Stimulated activated CD8-positive, alpha-beta memory T cell treated with anti-CD3 and anti-CD28 coated beads, Interleukin-4, amount 100 ng/mL, for 48 hours (primary cell): Measurements from ENCODE around the gene MX2.
A peak's percentile ranks its signal among the peaks of the same experiment; 100 is the strongest.
"Not testable (repeated sequence)": the region's sequence is repeated elsewhere in the genome, so short reads cannot be mapped to it uniquely, and the experiment has no call there.

Source experiments
- DNase-seq: peaks from one replicate; pipeline ENCODE4 v3.0.0-alpha.2; 2020

The MX2 gene

DNA sequence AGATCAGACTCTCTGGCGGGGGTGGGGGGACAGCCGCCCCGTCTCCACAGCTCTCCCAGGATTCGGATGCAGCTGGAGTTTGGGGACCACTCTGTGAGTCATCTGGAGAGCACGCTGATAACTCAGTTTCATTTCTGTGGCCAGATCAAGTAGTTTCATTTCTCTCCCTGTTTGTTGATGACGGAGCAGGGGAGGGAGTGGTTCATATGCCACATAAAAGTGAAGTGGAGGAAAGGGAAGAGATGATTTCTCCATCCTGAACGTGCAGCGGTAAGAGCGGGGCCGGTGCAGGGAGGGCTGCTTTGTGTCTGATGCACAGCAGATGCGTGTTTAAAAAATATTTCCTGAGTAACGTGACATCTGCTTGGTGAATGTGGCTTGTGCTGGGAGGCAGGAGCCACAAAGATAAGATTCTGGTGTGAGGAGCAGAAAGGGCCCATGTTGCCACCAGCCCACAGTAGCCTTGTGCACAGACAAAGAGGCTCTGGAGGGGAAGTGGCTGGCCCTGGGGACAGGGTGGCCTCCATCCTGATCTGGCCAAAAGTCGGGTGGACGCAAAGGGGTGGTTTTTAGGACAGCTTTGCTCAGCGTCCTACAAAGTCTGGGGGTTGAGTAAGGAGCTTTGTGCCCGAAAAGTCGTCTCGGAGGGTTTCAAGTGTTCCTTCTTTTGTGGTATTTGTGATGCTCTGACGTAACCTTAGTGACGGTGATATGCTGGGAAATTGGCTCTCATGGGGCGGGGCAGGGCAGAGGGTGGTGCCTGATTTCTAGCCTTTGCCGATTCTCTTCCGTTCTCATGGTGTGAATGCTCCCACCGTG, at the start of gene MX2:
TSS of gene MX2 (plus strand) at position 242 of the 819 bp plus-strand sequence. CDS start 14,880 bp downstream, outside the sequence.
- DNase-seq = peak; percentile 76

GRCh38 chr21:41313285-41314164, 48.3 kb upstream of the MX2 start:
- not testable (repeated sequence) for DNase-seq

- no peak for DNase-seq
Observed at GRCh38 chr21:41315726-41316125, 46.1 kb upstream of the MX2 start.

DNA sequence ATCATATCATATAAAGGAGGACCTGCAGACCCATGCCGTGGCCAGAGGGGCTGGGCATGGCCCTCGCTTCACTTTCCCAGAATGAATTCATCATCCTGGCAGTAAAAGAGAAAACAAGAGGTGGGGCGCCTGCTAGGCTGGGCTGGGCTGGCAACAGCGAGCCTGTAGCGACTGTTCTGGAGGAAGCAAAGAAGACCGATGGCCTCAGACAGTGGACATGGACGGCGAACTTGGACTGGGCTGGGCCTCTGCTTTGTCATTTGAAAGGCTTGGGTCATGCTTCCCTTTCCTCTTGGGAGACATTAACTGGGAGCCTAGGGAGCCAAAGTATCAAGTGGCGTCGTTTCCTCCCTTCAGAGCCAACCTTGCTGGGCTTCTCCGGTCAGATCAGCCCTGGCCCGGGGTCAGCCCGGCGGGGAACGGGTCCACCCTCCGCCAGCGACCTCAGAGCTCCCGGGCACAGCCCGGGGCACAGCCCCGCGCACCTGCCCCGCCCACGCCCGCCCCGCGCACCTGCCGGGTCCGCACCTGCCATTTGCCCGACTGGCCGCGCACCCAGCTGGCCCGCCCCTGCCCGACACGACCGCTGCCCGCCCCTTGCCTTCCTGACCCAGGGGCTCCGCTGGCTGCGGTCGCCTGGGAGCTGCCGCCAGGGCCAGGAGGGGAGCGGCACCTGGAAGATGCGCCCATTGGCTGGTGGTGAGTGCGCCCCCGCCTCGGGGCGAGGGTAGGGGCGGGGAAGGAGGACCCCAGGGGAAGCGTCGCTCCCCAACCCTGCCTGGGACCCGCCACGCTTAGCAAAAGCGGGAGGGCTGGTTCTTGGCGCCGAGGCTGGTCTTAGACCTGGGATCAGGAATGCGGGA, 45.4 kb upstream of the MX2 start, which contains the start of gene FAM3B:
TSS of gene FAM3B (plus strand) at position 602 of the 863 bp plus-strand sequence. CDS start at position 681, 79 bp downstream.
- no peak for DNase-seq

DNA sequence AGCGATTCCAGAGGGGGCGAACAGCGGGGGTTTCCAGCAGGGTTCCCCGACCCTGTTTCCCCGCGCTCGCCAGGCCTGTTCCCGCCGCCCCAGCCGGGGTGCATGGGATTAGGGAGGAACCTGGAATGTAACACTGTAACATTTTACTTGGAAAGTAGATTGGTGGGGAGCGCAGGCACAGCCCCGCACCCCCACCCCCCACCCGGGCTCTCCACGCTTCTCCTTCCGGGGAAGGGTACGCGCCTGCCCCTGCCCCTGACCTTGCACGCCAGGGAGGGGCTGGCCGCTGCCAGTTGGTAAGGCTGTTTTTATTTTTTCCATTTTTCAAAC, 44.8 kb upstream of the MX2 start:
- no peak for DNase-seq

- DNase-seq = no peak
Observed at GRCh38 chr21:41317458-41317857, 44.4 kb upstream of the MX2 start.

GRCh38 chr21:41318218-41318617, 43.6 kb upstream of the MX2 start:
- no peak for DNase-seq

DNA sequence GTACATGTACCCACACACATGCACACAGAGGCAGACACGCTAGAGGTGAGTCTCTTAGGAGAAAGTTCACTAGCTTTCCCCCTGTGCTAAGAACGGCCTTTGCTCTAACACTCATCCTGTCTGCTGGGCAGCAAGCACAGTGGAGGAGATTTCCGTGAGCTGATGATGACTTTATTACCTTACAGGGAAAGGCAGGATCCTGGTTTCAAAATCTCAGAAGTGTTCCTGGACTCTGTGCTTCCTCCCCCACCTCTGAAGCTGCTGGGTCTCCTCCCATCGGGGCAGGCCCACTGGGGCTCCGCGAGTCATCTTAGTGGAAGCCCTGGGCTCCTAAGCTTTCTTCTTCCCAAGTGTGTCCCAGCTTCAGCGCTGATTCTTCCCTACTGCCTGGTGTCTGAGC, 42.6 kb upstream of the MX2 start:
- DNase-seq = no peak

GRCh38 chr21:41321211-41321907, 40.5 kb upstream of the MX2 start:
- peak; percentile 28 for DNase-seq

DNA sequence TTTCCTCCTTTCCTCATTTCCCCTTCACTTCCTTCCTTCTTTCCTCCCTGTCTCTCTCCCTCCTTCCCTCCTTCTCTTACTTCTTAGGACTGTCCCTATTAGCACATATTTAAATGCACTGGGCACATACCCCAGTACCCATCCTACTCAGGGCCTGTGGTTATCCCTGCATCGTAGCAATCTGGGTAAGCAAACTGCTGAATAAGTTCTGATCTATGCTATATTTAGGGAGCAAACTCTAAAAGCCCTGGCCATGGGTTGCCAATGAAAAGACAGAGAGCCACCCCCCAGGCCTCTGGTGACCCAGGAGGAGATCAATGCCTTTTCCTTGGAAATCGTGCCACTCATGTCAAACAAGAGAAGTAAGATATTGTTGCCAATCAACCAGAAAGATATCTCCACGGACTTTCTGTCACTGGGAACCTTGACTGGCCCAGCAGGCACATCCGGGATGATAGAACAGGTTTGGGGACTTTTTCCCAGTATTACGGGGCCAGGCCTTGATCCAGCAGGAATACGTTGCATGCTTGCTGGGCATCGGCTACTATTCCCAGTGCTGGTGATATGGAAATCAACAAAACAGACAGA, 39.8 kb upstream of the MX2 start:
- DNase-seq = no peak

DNA sequence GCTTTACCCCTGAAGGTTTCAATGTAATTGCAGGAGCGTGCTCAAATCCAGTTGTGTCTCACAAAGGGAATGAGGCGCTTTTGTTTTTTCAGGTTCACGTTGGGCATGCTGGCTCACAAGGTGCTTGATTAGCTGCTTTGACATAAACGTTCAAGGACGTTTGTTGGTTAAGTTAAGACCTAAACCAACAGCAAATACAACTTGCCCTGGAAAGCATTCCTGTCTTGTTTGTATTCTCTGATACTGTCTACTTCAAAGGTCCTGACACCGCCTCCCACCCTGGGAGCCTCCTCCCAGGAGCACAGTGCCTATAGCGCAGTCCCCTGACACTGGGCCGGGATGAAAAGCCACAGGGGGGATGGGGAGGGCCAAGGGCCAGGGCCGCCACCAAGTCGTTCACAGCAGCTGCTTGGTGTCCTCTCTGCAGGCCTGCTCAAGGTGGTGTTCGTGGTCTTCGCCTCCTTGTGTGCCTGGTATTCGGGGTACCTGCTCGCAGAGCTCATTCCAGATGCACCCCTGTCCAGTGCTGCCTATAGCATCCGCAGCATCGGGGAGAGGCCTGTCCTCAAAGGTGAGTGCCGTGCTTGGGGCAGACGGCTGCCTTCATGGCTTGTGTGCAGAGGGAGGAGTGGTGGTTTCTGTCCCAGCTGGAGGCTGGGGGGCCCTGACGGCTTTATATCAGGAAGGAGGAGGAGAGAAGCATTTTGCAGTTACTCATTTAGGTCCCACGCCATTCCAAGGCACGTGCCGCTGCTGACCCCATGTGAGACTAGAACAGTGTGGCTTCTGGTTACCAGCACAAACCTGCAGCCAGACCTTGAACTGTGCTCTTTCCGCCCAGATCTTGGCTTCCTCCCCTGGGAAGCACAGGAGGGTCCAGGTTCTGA, 39.1 kb upstream of the MX2 start:
- no peak for DNase-seq

DNA sequence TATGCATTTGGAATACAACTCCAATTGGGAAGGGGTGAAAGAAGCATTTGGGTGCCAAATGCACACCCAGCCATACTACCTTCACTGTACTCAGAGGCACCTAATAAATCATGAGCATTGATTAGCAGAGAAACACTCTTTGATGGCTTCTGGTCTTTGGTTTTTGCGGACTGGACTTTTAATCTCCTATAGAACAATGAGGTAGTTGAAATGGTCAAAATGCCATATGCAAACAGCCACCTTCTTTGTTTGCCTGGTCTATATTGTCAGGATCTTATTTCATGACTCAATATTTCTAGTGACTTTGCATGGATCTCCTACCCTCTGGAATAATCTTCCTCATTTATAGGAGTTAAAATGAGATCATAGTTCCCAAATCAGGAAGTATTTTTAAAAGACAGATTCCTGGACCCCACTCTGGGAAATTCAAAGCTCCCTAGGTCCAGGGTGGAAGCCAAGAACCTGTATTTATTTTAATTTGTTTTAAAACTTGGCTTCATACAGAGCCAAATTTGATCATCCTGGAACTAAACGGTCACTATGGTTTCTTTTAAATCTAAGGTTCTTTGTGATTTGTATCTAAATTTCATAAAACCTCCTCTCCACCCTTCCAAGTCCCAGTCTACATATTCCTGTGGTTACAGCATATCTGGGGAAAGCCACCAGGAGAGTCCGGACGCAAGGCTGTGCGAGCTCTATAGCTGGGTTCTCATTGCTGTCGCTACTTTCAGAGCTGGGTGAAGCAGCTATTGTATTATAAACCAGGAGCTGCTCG, 36.5 kb upstream of the MX2 start:
- no peak for DNase-seq

DNA sequence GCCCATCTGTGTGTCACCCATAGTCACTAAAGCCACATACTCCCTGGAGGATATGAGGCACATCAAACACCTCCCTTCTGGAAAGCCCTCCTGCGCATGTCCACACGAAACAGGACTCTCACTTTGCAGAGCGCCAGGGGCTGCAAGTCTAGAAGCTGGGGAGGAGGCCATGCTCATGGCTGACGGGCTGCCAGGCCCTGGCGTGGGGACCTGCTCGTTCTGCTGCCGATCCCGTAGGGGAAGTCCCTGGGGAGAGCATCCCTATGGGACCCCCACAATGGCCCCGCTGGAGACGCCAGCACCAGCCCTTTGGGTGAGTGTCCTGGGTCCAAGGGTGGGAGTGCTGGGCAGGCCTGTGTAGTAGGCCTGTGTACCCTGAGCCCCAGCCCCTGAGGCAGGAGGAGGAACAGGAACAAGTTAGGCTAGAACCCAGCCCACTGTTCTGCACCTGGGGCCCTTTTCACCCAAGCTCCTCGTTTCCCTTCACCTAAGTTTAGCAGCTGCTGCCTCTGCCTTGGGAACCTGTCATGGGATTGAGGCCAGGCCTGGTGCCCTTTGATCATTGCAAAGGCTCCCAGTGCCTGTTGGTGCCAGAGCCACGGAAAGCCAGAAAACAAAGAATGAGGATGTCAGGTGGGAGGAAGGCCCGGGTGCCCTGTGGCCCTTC, 35.3 kb upstream of the MX2 start:
- DNase-seq = no peak

GRCh38 chr21:41327753-41328152, 34.1 kb upstream of the MX2 start:
- DNase-seq = no peak

- DNase-seq = no peak
Observed at GRCh38 chr21:41328660-41329607, 32.9 kb upstream of the MX2 start.

DNA sequence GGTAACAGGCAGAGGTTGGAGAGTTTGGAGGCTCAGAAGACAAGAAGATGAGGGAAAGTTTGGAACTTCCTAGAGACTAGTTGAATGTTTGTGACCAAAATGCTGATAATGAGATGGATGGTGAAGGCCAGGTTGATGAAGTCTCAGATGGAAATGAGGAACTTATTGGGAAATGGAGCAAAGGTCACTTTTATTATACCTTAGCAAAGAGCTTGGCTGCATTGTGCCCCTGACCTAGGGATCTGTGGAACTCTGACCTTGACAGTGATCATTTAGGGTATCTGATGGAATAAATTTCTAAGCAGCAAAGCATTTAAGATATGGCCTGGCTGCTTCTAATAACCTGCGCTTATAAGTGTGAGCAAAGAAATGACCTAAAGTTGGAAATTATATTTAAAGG, 28.1 kb upstream of the MX2 start:
- DNase-seq = no peak

- DNase-seq = no peak
Observed at GRCh38 chr21:41337515-41337914, 24.3 kb upstream of the MX2 start.

DNA sequence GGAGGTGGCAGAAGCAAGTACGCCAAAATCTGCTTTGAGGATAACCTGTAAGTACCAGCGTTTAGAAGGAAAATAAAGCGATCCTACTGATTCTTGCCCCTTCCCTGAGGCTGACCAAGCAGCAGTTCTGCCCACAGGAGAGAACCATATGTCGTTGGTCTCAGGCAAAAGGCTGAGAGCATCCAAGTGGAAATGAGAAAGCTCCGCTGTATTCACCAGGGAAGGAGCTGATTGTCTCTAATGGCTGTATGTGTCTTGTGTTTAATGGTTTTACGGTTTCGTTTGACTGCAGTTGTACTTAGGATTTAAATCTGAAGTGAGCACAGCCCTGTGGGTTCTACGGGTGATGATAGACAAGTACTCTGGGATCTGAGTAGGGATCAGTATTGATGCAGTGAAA, 23.4 kb upstream of the MX2 start:
- DNase-seq = no peak
